Stimulated activated CD4-positive, alpha-beta T cell treated with anti-CD3 and anti-CD28 coated beads, Interleukin-1b, Interleukin-23, amount 100 ng/mL, for 1 hour (primary cell): ENCODE results near the gene NUP42.
"Not testable (repeated sequence)": the region's sequence is repeated elsewhere in the genome, so short reads cannot be mapped to it uniquely, and the experiment has no call there.

Source experiments
- DNase-seq, 2 donors: peaks; one replicate each; pipeline ENCODE4 v3.0.0-alpha.2; 2020; ENCODE audit warnings: low read depth in 2 of 2

NUP42 gene

DNA sequence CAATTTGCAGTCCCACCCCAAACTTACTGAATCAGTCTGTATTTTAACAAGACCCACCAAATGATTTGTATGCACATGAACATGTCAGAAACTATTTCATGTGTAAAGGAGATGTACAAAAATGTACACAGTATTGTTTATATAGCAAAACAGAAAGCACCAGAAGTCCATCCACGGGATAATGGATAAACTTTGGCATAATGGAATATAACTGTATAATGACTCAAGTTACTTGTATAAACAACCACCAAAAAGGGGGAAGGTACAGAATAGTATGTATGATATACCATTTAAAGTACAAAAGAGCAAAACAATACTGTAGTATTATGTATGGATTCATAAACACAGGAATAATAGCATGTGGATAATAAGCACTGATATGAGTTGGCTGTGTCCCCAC lies 22.4 kb downstream of the NUP42 start:
- no peak for DNase-seq

- no peak for DNase-seq
These were observed 23.7 kb downstream of the NUP42 start for GRCh38 chr7:23205577-23205908.

DNA sequence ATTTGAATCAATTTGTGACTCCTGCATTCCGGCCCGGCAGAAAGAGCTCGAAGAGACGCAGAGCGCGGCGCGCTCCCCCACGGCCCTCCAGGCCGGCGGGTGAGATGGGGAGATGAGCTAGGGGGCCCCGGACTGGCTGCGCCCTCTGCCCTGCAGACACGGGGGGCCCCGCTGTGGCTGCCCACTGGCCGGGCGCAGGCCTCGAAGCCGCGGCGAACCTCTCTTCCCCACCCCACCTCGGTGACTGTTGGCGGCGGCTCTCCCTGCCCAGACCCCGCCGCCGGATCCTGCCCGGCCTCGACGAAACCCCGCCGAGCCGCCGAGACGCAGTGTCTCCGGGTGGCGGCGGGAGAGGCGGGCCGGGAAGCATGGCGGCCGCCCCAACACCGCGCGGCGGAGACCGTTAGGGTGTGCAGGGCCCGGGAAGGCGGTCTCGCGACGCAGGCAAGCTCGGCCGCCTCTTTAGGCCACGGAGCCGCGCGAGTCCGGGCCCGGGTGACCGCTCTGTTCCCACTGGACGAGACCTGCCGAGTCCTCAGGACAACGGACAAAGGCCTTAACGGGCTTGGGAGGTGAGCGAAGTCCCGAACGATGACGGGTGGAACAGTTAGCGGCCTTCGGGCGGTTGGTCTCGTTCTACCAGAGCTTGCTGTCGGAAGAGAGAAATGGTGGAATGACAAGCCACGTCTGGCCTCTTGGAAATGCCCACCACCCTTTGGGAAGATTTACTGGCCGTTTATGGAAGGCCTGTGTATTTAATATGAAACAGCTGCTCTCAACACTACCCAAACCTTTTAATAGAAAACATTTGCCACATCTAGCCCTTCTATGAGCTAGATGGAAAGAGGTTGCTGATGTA lies 24.3 kb downstream of the NUP42 start:
- DNase-seq: no peak

- DNase-seq: no peak
These were observed 25.2 kb downstream of the NUP42 start for GRCh38 chr7:23207021-23207420.

GRCh38 chr7:23207884-23208283 lies 26.0 kb downstream of the NUP42 start:
- DNase-seq: no peak

- no peak for DNase-seq
These were observed 26.5 kb downstream of the NUP42 start for GRCh38 chr7:23208316-23208715.

- no peak for DNase-seq
These were observed 28.7 kb downstream of the NUP42 start for GRCh38 chr7:23210506-23210905.

DNA sequence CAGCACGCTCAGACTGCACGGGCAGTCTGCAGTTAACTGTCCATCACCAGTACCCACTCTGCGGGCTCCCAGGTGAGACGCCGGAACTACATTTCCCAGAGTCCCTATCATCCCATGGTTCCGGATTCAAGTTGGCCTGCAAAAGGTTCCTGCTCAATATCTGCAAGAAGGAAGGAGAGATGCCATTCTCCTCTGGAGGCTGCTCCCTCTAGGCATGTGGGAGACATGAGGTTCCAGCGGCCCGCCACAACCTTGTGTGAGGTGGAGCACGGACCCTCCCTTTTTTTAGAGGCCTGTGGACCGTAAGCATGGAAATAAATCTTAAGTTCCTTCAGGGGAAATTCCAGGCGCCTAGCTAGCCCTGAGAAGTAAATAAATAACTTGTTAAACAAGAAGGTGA lies 29.7 kb downstream of the NUP42 start:
- DNase-seq: no peak

- DNase-seq: no peak
These were observed 30.5 kb downstream of the NUP42 start for GRCh38 chr7:23212395-23212794.

DNA sequence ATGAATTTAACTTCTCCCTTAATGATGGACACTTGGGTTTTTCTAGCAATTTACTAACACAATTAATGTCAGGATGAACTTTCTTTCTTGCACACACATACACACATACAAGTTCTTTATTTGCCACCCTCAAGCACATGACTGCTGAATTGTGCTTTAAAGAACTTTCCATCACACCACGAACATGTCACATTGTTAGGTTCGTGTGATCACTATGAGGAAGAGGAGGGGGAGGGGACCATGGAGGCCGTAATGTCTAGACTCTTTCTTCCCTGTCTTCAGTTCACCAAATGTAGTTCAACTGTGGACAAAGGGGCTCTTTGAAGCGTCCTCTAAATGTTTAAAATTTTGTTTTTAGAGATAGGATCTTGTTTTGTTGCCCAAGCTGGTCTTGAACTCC lies 31.0 kb downstream of the NUP42 start:
- DNase-seq: no peak

GRCh38 chr7:23213755-23214154 lies 31.9 kb downstream of the NUP42 start:
- no peak for DNase-seq

- DNase-seq: no peak
These were observed 32.6 kb downstream of the NUP42 start for GRCh38 chr7:23214423-23214822.

GRCh38 chr7:23214938-23215337 lies 33.1 kb downstream of the NUP42 start:
- no peak for DNase-seq

- DNase-seq: no peak
These were observed 34.2 kb downstream of the NUP42 start for GRCh38 chr7:23216021-23216420.

GRCh38 chr7:23218196-23218595 lies 36.3 kb downstream of the NUP42 start:
- no peak for DNase-seq

GRCh38 chr7:23220690-23221305 lies 39.0 kb downstream of the NUP42 start:
- DNase-seq: no peak

DNA sequence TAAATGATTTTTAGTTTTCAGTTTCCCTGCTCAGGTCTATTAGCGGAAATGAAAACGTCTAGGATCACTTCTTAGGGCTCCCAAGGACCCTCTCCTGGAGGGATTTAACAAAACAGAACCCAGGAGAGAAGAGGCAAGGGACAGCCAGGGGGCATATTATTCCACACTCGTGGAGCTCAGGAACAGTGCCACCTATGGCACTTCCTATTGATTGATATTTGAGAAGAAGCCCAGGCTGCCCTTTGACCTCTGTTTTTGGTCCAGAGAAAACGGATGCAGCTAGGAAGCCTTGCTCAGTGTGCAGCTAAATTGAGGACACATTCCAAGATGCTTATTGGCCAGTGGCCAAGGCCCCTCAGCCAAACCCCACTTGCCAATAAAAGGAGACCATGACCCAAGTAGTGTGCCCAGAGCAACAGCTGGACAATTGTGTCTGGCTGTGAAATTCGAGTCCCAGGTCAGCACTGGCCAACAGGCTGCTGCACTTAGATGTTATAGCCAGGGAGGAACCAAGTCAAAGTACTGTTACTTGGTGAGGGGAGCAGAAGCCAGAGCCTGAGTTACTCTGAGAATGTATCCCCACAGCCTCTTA lies 40.7 kb downstream of the NUP42 start:
- no peak for DNase-seq

GRCh38 chr7:23224364-23224763 lies 42.5 kb downstream of the NUP42 start:
- DNase-seq: not testable (repeated sequence)

DNA sequence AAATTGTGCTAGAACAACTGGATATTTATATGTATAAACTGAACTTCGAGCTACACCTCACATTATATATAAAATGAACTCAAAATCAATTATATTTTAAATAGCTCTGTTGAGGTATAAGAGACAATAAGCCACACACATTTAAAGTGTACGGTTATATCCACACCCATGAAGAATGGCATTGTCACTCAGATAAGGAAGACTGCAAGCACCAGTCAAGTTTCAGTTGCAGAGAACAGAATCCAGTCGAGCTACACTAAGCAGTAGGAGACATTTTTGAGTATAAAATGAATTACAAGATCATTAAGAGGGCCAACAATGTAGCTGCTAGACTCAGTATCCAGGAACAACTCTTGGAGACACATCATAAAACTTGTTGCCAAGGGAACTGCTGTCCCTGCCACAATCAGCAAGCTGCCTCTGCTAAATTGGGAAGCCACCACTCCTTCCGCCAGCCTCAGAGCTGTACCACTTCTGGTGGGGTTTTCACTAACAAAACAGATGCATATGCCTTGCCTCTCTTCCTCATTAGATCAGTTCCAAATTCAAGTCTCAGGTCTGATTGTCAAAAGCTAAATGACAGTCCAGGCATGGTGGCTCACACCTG lies 45.1 kb downstream of the NUP42 start:
- no peak for DNase-seq

DNA sequence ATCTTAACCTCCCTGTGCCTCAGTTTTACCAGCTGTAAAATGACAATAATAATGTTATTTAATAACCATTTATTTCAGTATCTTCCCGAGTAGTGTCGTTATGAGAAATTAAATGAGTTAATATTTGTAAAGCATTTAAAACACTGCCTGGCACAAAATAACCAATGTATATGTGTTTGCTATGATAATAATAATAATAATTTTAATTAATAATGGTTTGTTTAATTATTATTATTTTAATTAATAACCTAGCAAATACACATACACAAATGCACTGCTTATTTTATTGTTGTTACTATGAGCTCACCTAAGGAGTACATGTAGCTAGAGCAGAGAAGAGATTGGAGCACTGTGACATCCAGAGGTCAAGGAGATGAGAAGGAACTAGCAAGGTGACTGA lies 46.6 kb downstream of the NUP42 start:
- DNase-seq: no peak

DNA sequence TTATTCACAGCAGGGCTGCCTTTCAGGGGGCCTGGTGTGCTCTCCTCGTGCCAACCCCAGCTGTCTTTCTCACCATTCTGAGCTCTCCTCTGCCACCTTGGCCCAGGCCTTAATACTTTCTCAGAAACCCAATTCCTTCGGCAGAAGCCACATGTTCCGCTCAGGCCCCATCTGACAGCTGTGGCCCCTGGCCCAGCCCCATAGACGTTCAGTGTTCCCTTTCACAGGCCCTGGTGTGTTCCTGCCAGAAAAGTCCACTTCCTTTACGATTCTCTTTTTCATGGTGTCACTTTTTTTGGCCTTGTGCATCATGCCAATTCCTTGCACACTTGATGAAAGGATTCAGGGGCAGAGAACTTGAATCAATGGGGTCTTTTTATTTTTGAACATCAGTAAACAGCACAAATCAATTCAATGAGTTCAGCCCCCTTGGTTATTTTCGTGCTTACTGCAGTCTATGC lies 48.8 kb downstream of the NUP42 start:
- no peak for DNase-seq

GRCh38 chr7:23232966-23233365 lies 51.1 kb downstream of the NUP42 start:
- DNase-seq: no peak
